ENCODE results near the gene PSORS1C1.

The PSORS1C1 gene

GRCh38 chr6:31115941-31116560 lies 1.5 kb downstream of the PSORS1C1 start:
- DNase-seq (ENCODE audit: low spot score) = no peak
- H3K27ac ChIP-seq = peak overlapping the region; percentile 46
- no peak for TF ChIP-seq CTCF (conservative IDR thresholded peaks at IDR 0.05; ENCODE audit: low read depth)
- ChIA-PET POLR2A (ENCODE audit: low non-redundant PET) (no interaction called here), CTCF (interaction anchor here (0.6 to 0.7 kb wide), 2 partner anchors 22 to 200 kb away, joined by 4 to 6 read pairs; no protein-coding TSS in a partner anchor)

- ChIA-PET POLR2A (ENCODE audit: low non-redundant PET) (no interaction called here), CTCF (interaction anchor here (0.6 to 0.7 kb wide), 2 partner anchors 21 to 201 kb away, joined by 4 to 6 read pairs; no protein-coding TSS in a partner anchor)
- peak overlapping the region; percentile 46 for H3K27ac ChIP-seq
- TF ChIP-seq CTCF (conservative IDR thresholded peaks at IDR 0.05; ENCODE audit: low read depth) = no peak
- DNase-seq (ENCODE audit: low spot score) = no peak
Measured at GRCh38 chr6:31116661-31117385, 2.2 kb downstream of the PSORS1C1 start.

GRCh38 chr6:31118178-31118577 lies 3.6 kb downstream of the PSORS1C1 start:
- DNase-seq (ENCODE audit: low spot score) = no peak
- POLR2A ChIA-PET (ENCODE audit: low non-redundant PET) = no interaction called here
- no peak for TF ChIP-seq CTCF (conservative IDR thresholded peaks at IDR 0.05; ENCODE audit: low read depth)
- CTCF ChIA-PET = interaction anchor here (0.6 kb wide), 1 partner anchor 1075 kb away, joined by 5 read pairs; no protein-coding TSS in a partner anchor
- H3K27ac ChIP-seq = peak overlapping the region; percentile 46

- DNase-seq (ENCODE audit: low spot score) = no peak
- CTCF ChIA-PET = interaction anchor here (0.6 to 1.1 kb wide), 2 partner anchors 28 to 205 kb away, joined by 3 read pairs; no protein-coding TSS in a partner anchor
- TF ChIP-seq CTCF (conservative IDR thresholded peaks at IDR 0.05; ENCODE audit: low read depth) = no peak
- H3K27ac ChIP-seq = peak within 1 kb of the TSS; percentile 91
- POLR2A ChIA-PET (ENCODE audit: low non-redundant PET) = interaction anchor here (0.5 kb wide), 2 partner anchors 268 to 477 kb away, joined by 3 read pairs; no protein-coding TSS in a partner anchor
Measured at GRCh38 chr6:31120151-31120915, 5.7 kb downstream of the PSORS1C1 start, which contains the start of gene CDSN. CDSN (minus strand) TSS chr6:31120446; CDS start chr6:31120419, 27 bp downstream.

- ChIA-PET POLR2A (ENCODE audit: low non-redundant PET) (interaction anchor here (0.5 kb wide), 1 partner anchor 477 kb away, joined by 3 read pairs; no protein-coding TSS in a partner anchor), CTCF (no interaction called here)
- H3K27ac ChIP-seq = peak overlapping the region; percentile 91
- TF ChIP-seq CTCF (conservative IDR thresholded peaks at IDR 0.05; ENCODE audit: low read depth) = no peak
- no peak for DNase-seq (ENCODE audit: low spot score)
Measured at GRCh38 chr6:31121131-31121790, 6.7 kb downstream of the PSORS1C1 start.
